ENCODE results near the gene IPO4.

The IPO4 gene

GRCh38 chr14:24188251-24189058 lies at the start of gene IPO4:
Gene IPO4 (minus strand): TSS chr14:24188816. CDS start chr14:24188787, 29 bp downstream.
- no peak for TF ChIP-seq JUND (IDR thresholded peaks at IDR 0.05; ENCODE audit: low read depth)
- DNase-seq (ENCODE audit: low read depth in 1 of 2, low spot score in 1 of 2): peak; percentile 90 to 97
- in situ Hi-C loops (cut with HindIII; ENCODE audit: low pct_unique_long_range_greater_than_20kb, low sequenced_read_pairs): no loop called here

GRCh38 chr14:24238123-24238522 lies 49.5 kb upstream of the IPO4 start:
- in situ Hi-C loops (cut with HindIII; ENCODE audit: low pct_unique_long_range_greater_than_20kb, low sequenced_read_pairs): no loop called here
- DNase-seq (ENCODE audit: low read depth in 1 of 2, low spot score in 1 of 2): no peak
- no peak for TF ChIP-seq JUND (IDR thresholded peaks at IDR 0.05; ENCODE audit: low read depth)

- in situ Hi-C loops (cut with HindIII; ENCODE audit: low pct_unique_long_range_greater_than_20kb, low sequenced_read_pairs): no loop called here
- TF ChIP-seq JUND (IDR thresholded peaks at IDR 0.05; ENCODE audit: low read depth): no peak
- no peak for DNase-seq (ENCODE audit: low read depth in 1 of 2, low spot score in 1 of 2)
Observed at GRCh38 chr14:24237463-24237955, 48.9 kb upstream of the IPO4 start.

GRCh38 chr14:24236689-24237462 lies 48.3 kb upstream of the IPO4 start:
- TF ChIP-seq JUND (IDR thresholded peaks at IDR 0.05; ENCODE audit: low read depth): no peak
- no peak for DNase-seq (ENCODE audit: low read depth in 1 of 2, low spot score in 1 of 2)
- in situ Hi-C loops (cut with HindIII; ENCODE audit: low pct_unique_long_range_greater_than_20kb, low sequenced_read_pairs): no loop called here

GRCh38 chr14:24235804-24236688 lies 47.4 kb upstream of the IPO4 start:
- no peak for DNase-seq (ENCODE audit: low read depth in 1 of 2, low spot score in 1 of 2)
- TF ChIP-seq JUND (IDR thresholded peaks at IDR 0.05; ENCODE audit: low read depth): no peak
- in situ Hi-C loops (cut with HindIII; ENCODE audit: low pct_unique_long_range_greater_than_20kb, low sequenced_read_pairs): no loop called here

GRCh38 chr14:24234095-24235005 lies 45.7 kb upstream of the IPO4 start:
- in situ Hi-C loops (cut with HindIII; ENCODE audit: low pct_unique_long_range_greater_than_20kb, low sequenced_read_pairs): no loop called here
- no peak for DNase-seq (ENCODE audit: low read depth in 1 of 2, low spot score in 1 of 2)
- TF ChIP-seq JUND (IDR thresholded peaks at IDR 0.05; ENCODE audit: low read depth): no peak

- no peak for TF ChIP-seq JUND (IDR thresholded peaks at IDR 0.05; ENCODE audit: low read depth)
- DNase-seq (ENCODE audit: low read depth in 1 of 2, low spot score in 1 of 2): no peak
- in situ Hi-C loops (cut with HindIII; ENCODE audit: low pct_unique_long_range_greater_than_20kb, low sequenced_read_pairs): no loop called here
Observed at GRCh38 chr14:24233538-24233866, 44.9 kb upstream of the IPO4 start.

GRCh38 chr14:24232645-24233537 lies 44.3 kb upstream of the IPO4 start, which contains the start of gene GMPR2:
Gene GMPR2 (plus strand): TSS chr14:24232929. CDS start chr14:24233254, 325 bp downstream.
- no peak for TF ChIP-seq JUND (IDR thresholded peaks at IDR 0.05; ENCODE audit: low read depth)
- in situ Hi-C loops (cut with HindIII; ENCODE audit: low pct_unique_long_range_greater_than_20kb, low sequenced_read_pairs): no loop called here
- DNase-seq (ENCODE audit: low read depth in 1 of 2, low spot score in 1 of 2): no peak

- in situ Hi-C loops (cut with HindIII; ENCODE audit: low pct_unique_long_range_greater_than_20kb, low sequenced_read_pairs): no loop called here
Observed at GRCh38 chr14:24232121-24232644, 43.6 kb upstream of the IPO4 start, which contains the start of gene NEDD8. Gene NEDD8 (minus strand): TSS chr14:24232367. CDS start chr14:24232267, 100 bp downstream.

More at GRCh38 chr14:24232121-24232644, 43.6 kb upstream of the IPO4 start, which contains the start of gene NEDD8:
- no peak for TF ChIP-seq JUND (IDR thresholded peaks at IDR 0.05; ENCODE audit: low read depth)
- DNase-seq (ENCODE audit: low read depth in 1 of 2, low spot score in 1 of 2): peak; percentile 45 to 96
